Measurements from ENCODE around the gene PAQR6.
A peak's percentile ranks its signal among the peaks of the same experiment; 100 is the strongest.

PAQR6 gene

GRCh38 chr1:156244712-156245111 is 3.1 kb downstream of the PAQR6 start:
- Mint-ChIP-seq H3K4me1 (peaks cover 35% of the 10 kb centered on the region), H3K36me3 (ENCODE audit: low read depth) (peaks cover 4% of the 10 kb centered on the region), H3K9me3 (no peaks in the 10 kb centered on the region), H3K4me3 (no peak overlapping the region), H3K27ac (peak overlapping the region; percentile 92), H3K27me3 (ENCODE audit: low read depth, poor library complexity) (peaks cover 5% of the 10 kb centered on the region)
- no peak for TF ChIP-seq CTCF (IDR thresholded peaks at IDR 0.05)
- no peak for DNase-seq

GRCh38 chr1:156244126-156244525 is 3.7 kb downstream of the PAQR6 start:
- H3K4me1 Mint-ChIP-seq: peaks cover 29% of the 10 kb centered on the region
- no peak for DNase-seq
- H3K9me3 Mint-ChIP-seq: no peaks in the 10 kb centered on the region
- H3K36me3 Mint-ChIP-seq (ENCODE audit: low read depth): peaks cover 5% of the 10 kb centered on the region
- no peak overlapping the region for H3K4me3 Mint-ChIP-seq
- peak overlapping the region; percentile 36 for H3K27ac Mint-ChIP-seq
- TF ChIP-seq CTCF (IDR thresholded peaks at IDR 0.05): no peak
- peaks cover 5% of the 10 kb centered on the region for H3K27me3 Mint-ChIP-seq (ENCODE audit: low read depth, poor library complexity)

- Mint-ChIP-seq H3K9me3 (no peaks in the 10 kb centered on the region), H3K27me3 (ENCODE audit: low read depth, poor library complexity) (peaks cover 2% of the 10 kb centered on the region), H3K4me3 (no peak overlapping the region), H3K36me3 (ENCODE audit: low read depth) (peaks cover 12% of the 10 kb centered on the region), H3K27ac (peak overlapping the region; percentile 66), H3K4me1 (peaks cover 24% of the 10 kb centered on the region)
- DNase-seq: no peak
- no peak for TF ChIP-seq CTCF (IDR thresholded peaks at IDR 0.05)
Observed at GRCh38 chr1:156242738-156243137, 5.1 kb downstream of the PAQR6 start.

- peaks cover 17% of the 10 kb centered on the region for H3K36me3 Mint-ChIP-seq (ENCODE audit: low read depth)
- peaks cover 20% of the 10 kb centered on the region for H3K4me1 Mint-ChIP-seq
- no peak for DNase-seq
- peak within 1 kb of the TSS; percentile 81 for H3K27ac Mint-ChIP-seq
- TF ChIP-seq CTCF (IDR thresholded peaks at IDR 0.05): no peak
- peaks cover 2% of the 10 kb centered on the region for H3K27me3 Mint-ChIP-seq (ENCODE audit: low read depth, poor library complexity)
- no peaks in the 10 kb centered on the region for H3K9me3 Mint-ChIP-seq
- H3K4me3 Mint-ChIP-seq: no peak within 1 kb of the TSS
Observed at GRCh38 chr1:156241926-156242325, 5.9 kb downstream of the PAQR6 start, which contains the start of gene BGLAP. Gene BGLAP (plus strand): TSS chr1:156242184. CDS start chr1:156242232, 48 bp downstream.

- no peak for DNase-seq
- peaks cover 2% of the 10 kb centered on the region for H3K27me3 Mint-ChIP-seq (ENCODE audit: low read depth, poor library complexity)
- peaks cover 22% of the 10 kb centered on the region for H3K36me3 Mint-ChIP-seq (ENCODE audit: low read depth)
- no peak overlapping the region for H3K4me3 Mint-ChIP-seq
- no peak for TF ChIP-seq CTCF (IDR thresholded peaks at IDR 0.05)
- H3K9me3 Mint-ChIP-seq: no peaks in the 10 kb centered on the region
- H3K27ac Mint-ChIP-seq: peak overlapping the region; percentile 80
- H3K4me1 Mint-ChIP-seq: peaks cover 18% of the 10 kb centered on the region
Observed at GRCh38 chr1:156241311-156241811, 6.5 kb downstream of the PAQR6 start.

GRCh38 chr1:156238248-156238647 is 9.6 kb downstream of the PAQR6 start:
- no peak for TF ChIP-seq CTCF (IDR thresholded peaks at IDR 0.05)
- H3K4me1 Mint-ChIP-seq: peaks cover 7% of the 10 kb centered on the region
- H3K27me3 Mint-ChIP-seq (ENCODE audit: low read depth, poor library complexity): peaks cover 2% of the 10 kb centered on the region
- peaks cover 38% of the 10 kb centered on the region for H3K36me3 Mint-ChIP-seq (ENCODE audit: low read depth)
- no peak for DNase-seq
- H3K27ac Mint-ChIP-seq: no peak overlapping the region
- H3K4me3 Mint-ChIP-seq: no peak overlapping the region
- no peaks in the 10 kb centered on the region for H3K9me3 Mint-ChIP-seq
